Psoas muscle (tissue), 8 donors: ENCODE results near the gene MAP2K3. TPM values are rescaled to one million over a fixed set of nuclear protein-coding genes. Genes with fewer than 3 reads are reported as not detected.

Experiments
- ATAC-seq, 4 donors: fragments of 200-7000 bp; cut with Tn5 transposase; one replicate each; pipeline ENCODE4 v1.9.1; 2020; ENCODE audit warnings: moderate library complexity in 3 of 4, mild to moderate bottlenecking in 2 of 4
- DNase-seq, 2 donors: peaks; one replicate each; pipeline ENCODE4 v3.0.0-alpha.2; 2020
- H3K27ac ChIP-seq: fragments of 200-600 bp; one replicate; pipeline ENCODE4 v1.8.0; 2022
- H3K27me3 ChIP-seq, 3 donors: fragments of 200-600 bp in 1 of 3; one replicate each; pipeline versions ENCODE4 v1.6.1 to v1.8.0; 2013 to 2022; ENCODE audit warnings: low read length in 2 of 3, mild to moderate bottlenecking in 2 of 3, moderate library complexity in 1 of 3; ENCODE audit not compliant: insufficient read depth in 3 of 3
- H3K36me3 ChIP-seq, 2 donors: fragments of 200-600 bp in 1 of 2; one replicate each; pipeline versions ENCODE4 v1.6.1 to v1.8.0; 2013 to 2022; ENCODE audit warnings: low read depth in 1 of 2, mild to moderate bottlenecking in 1 of 2, moderate library complexity in 1 of 2; ENCODE audit not compliant: insufficient read depth in 1 of 2
- H3K4me1 ChIP-seq: fragments of 200-600 bp; one replicate; pipeline ENCODE4 v1.8.0; 2022
- H3K4me3 ChIP-seq: fragments of 200-600 bp; one replicate; pipeline ENCODE4 v1.8.0; 2022; ENCODE audit warnings: mild to moderate bottlenecking
- H3K9me3 ChIP-seq: fragments of 200-600 bp; one replicate; pipeline ENCODE4 v1.8.0; 2022
- WGBS, 3 donors: extraction: QIAGEN DNeasy Blood & Tissue Kit; methylation state at CpG; one replicate each; pipeline versions ENCODE4 v1.1.6 to v1.1.7; 2013; 5-methylcytosine and 5-hydroxymethylcytosine counted together
- intact Hi-C, 2 donors: fragments of 100-400 bp; cut with DNase I; formaldehyde crosslinking; loops; one replicate each; pipeline versions ENCODE4 v1.11.0 to v1.14.2; 2022
- polyA plus RNA-seq, 3 donors: library from polyadenylated mRNA; stranded (reverse); fragments of 200-250 nt; gene quantifications; one replicate each; pipeline ENCODE4 v1.2.3, GENCODE V29; 2013
- total RNA-seq, 4 donors: library from RNA; stranded (reverse); fragmentation: NEBNext Ultra II Directional in 2 of 4; extraction: Animal tissue kit (Norgen Biotek cat#: 25700) in 2 of 4; gene quantifications; one replicate each; pipeline versions ENCODE4 v1.2.1 to v1.2.4, GENCODE V29; 2021 to 2023
- TF ChIP-seq, protein P1 (sequence below): fragments of 200-600 bp; IDR thresholded peaks from one replicate; pipeline ENCODE4 v1.8.0; 2022; ENCODE audit warnings: antibody characterized with exemption
- donor health status: healthy with polysubstance abuse.
- donor health status: DM: no; HTN: no; CAD: no; lungs with moderate emphysema.
- donor health status: Bipolar disorder and iron deficiency.
- donor health status: healthy.
- donor health status: DM: yes; HTN: yes; CAD: no.
- donor health status: DM: no; HTN: no; CAD: no.
- donor health status: DM: no; HTN: no; CAD: no.
- donor health status: DM: yes; HTN: yes; CAD: no.

Gene MAP2K3
- total and polyA plus RNA-seq, 7 donors: 64.4 to 229 (median 114) TPM

DNA sequence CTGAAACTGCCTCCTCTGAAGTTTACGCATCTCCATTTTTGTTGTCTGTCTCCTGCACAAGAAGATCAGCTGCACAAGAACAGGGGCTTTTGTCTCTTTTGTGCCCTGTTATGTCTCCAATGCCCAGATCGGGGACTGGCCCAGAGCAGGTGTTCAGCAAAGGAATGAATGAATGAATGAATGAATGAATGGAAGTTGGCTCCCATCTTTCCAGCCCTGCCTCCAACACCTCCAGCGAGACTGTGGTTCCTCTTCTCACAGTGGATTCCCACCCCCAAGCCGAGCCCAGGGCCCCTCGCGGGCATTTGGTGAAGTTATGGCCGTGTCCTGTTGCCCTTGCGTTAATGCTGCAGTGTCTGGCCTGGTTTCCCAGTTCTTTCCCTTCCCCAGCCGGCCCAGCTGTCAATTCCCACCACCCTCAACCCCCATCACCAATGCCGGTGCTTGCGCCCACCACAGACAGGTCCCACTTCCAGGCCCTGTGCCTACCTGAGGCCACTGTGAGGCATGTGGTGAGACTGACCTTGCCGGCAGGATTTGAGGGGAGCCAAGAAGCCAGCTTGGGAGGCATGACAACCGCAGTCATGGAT lies 70.4 kb downstream of the MAP2K3 start:
- H3K27me3 ChIP-seq: no peaks in the 10 kb centered on the region
- no peak overlapping the region for H3K4me3 ChIP-seq
- WGBS, 3 donors: 93 to 94% (median 94%) methylated on average over 13 of the region's 13 CpGs
- peak in 1 of 2 donors; percentile 31 for DNase-seq
- H3K36me3 ChIP-seq: no peaks in the 10 kb centered on the region
- H3K9me3 ChIP-seq: no peaks in the 10 kb centered on the region
- intact Hi-C loops: no loop called here
- no peaks in the 10 kb centered on the region for H3K4me1 ChIP-seq
- ATAC-seq: no peak
- no peak overlapping the region for H3K27ac ChIP-seq
- TF ChIP-seq, protein P1, sequence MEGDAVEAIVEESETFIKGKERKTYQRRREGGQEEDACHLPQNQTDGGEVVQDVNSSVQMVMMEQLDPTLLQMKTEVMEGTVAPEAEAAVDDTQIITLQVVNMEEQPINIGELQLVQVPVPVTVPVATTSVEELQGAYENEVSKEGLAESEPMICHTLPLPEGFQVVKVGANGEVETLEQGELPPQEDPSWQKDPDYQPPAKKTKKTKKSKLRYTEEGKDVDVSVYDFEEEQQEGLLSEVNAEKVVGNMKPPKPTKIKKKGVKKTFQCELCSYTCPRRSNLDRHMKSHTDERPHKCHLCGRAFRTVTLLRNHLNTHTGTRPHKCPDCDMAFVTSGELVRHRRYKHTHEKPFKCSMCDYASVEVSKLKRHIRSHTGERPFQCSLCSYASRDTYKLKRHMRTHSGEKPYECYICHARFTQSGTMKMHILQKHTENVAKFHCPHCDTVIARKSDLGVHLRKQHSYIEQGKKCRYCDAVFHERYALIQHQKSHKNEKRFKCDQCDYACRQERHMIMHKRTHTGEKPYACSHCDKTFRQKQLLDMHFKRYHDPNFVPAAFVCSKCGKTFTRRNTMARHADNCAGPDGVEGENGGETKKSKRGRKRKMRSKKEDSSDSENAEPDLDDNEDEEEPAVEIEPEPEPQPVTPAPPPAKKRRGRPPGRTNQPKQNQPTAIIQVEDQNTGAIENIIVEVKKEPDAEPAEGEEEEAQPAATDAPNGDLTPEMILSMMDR: no peak

DNA sequence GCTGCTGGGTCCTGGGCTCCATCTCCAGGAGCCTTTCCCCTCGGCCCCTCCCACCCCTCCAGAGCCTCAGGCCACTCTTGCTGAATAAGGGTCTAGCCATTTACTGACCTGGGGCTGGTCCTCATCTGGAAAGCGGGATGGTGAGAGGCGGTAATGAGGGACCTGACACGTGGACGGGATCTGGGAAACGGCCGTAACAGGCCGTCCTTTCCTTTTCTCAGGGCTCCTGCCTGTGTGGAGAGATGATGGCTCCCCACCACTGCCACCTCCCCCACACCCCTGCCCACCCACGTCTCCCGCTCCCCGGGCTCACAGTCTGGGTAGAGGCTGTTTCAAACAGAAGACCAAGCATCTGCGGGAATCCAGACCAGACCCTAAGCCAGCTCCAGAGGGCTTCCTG lies 71.1 kb downstream of the MAP2K3 start:
- 79 to 89% (median 85%) methylated on average over 12 of the region's 12 CpGs for WGBS, 3 donors

DNA sequence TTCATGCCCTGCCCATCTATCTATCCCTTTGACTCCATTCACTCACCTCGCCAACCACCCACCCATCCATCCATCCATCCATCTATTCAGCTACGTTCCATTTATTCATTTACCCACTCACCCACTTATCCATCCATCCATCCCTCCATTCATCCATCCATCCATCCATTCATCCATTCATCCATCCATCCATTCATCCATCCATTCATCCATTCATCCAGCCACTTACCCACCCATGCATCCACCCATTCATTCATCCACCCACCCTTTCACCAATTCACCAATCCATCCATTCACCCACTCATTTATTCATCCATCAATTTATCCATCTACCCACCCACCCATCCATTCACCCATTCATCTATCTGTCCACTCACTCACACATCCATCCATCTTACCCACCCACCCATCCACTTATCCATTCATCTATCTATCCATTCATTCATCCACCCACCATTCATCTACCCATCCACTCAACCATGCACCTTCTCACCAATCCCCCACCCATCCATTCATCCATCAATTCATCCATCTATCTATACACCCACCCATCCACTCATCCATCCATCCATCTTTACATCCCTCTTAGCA lies 72.1 kb downstream of the MAP2K3 start:
- Histone ChIP-seq H3K4me1 (no peaks in the 10 kb centered on the region), H3K9me3 (no peaks in the 10 kb centered on the region), H3K36me3 (no peaks in the 10 kb centered on the region), H3K27ac (no peak overlapping the region), H3K27me3 (no peaks in the 10 kb centered on the region), H3K4me3 (no peak overlapping the region)
- DNase-seq: no peak
- 96 to 98% (median 98%) methylated on average over 2 of the region's 2 CpGs for WGBS, 3 donors
- ATAC-seq: no peak
- intact Hi-C loops: no loop called here
- TF ChIP-seq, protein P1: no peak

More for the DNA sequence above, 71.1 kb downstream of the MAP2K3 start:
- H3K4me1 ChIP-seq: no peaks in the 10 kb centered on the region
- no peak overlapping the region for H3K27ac ChIP-seq
- no peaks in the 10 kb centered on the region for H3K9me3 ChIP-seq
- ATAC-seq: no peak
- intact Hi-C loops: no loop called here
- no peaks in the 10 kb centered on the region for H3K27me3 ChIP-seq
- TF ChIP-seq, protein P1: no peak
- no peak overlapping the region for H3K4me3 ChIP-seq
- H3K36me3 ChIP-seq: no peaks in the 10 kb centered on the region
- DNase-seq: peak in 1 of 2 donors; percentile 12

DNA sequence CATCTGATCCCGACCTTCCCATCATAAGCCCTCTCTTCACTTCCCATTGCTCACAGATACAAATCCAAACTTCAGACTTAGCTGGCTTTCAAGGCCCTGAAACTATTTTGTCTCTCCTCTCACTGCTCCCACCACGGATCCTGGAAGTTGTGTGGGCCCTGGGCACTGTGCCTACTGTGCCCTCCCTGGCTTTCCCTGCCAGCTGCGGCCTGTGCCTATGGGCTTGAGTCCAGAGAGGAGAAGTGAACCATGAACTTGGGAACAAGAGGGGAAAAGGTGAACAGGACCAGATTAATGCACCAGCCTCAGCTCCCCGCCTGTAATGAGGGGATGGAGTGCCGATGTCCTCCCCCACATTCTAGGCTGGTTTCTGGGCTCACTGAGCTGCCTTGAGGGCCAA lies 72.8 kb downstream of the MAP2K3 start:
- Histone ChIP-seq H3K27me3 (no peaks in the 10 kb centered on the region), H3K4me1 (no peaks in the 10 kb centered on the region), H3K27ac (no peak overlapping the region), H3K9me3 (no peaks in the 10 kb centered on the region), H3K36me3 (no peaks in the 10 kb centered on the region), H3K4me3 (no peak overlapping the region)
- TF ChIP-seq, protein P1: no peak
- peak in 1 of 2 donors; percentile 16 for DNase-seq
- ATAC-seq: no peak
- intact Hi-C loops: no loop called here
- WGBS, 3 donors: 68 to 79% (median 69%) methylated on average over 5 of the region's 5 CpGs
